ENCODE data around the gene PDE4D.

The PDE4D gene

DNA sequence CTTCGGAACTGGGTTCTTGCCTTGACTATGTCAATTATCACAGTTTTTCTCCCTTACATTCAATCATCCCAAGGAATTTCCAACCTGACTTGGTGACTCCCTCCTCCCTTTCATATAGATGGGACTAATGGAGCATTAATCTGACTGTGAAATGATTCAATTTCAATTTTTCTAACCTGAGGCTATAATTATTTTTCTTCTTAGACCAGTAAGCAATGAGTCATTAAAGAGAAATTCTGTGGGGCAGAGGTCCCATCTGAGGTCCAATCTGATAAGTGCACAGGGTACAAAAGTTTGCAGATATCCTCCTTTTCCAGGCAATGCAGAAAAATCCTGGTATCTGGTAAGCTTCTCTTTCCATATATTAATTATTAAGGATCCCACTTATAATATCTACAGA, 18.9 kb downstream of the PDE4D start:
- no peaks in the 10 kb centered on the region for H3K4me1 ChIP-seq (ENCODE audit: insufficient read depth, low read length)
- H3K27ac ChIP-seq (ENCODE audit: low read depth, low read length), result no peak overlapping the region

DNA sequence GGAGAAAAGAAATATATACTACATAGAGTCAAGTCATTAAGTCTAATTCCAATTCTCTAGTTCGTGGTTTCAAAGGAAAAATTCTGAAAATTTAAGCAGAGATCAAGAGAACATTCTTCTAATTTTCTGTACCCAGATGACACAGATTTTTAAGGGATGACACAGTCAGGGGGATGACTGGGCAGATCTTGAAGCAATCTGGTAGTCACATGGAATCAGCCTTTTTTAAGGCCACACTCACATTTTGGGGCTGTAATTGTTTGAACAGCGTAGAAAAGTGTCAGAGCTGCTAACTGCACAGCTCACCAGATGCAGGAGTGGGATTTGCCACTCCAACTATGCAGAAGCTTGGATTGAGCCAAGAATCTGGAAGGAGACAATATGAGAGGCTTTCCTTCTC, 20.4 kb downstream of the PDE4D start:
- Histone ChIP-seq H3K27me3 (ENCODE audit: control insufficient read depth in 1 of 2, insufficient read depth in 2 of 2, low read length in 2 of 2) (no peaks in the 10 kb centered on the region), H3K9me3 (ENCODE audit: low read length) (no peaks in the 10 kb centered on the region)

More for the DNA sequence above, 18.9 kb downstream of the PDE4D start:
- Histone ChIP-seq H3K36me3 (ENCODE audit: insufficient read depth, low read length) (no peaks in the 10 kb centered on the region), H3K9me3 (ENCODE audit: low read length) (no peaks in the 10 kb centered on the region), H3K4me3 (ENCODE audit: low read depth in 1 of 2, low read length in 2 of 2) (no peak overlapping the region), H3K27me3 (ENCODE audit: control insufficient read depth in 1 of 2, insufficient read depth in 2 of 2, low read length in 2 of 2) (no peaks in the 10 kb centered on the region), H3K9ac (ENCODE audit: low read length) (no peak overlapping the region)

DNA sequence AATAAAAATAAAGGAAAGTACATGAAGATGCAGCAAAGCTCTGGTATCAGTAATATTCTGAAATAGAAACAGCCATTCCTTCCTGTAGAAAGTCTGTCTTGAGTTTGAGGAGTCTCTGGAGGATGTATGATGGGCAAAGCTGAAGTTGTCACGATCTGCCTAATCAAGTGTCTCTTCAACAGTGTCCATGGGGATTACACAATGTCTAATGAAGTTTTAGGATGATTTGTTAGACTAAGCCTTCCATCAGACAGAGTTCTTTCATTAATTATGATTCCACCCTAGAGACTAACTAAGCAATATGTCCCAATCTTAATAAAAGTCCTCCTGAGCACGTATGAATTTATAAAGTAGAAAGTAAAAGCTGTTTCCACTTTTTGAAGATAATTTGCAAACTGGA, 26.9 kb downstream of the PDE4D start:
- Histone ChIP-seq H3K27ac (ENCODE audit: low read depth, low read length) (no peak overlapping the region), H3K27me3 (ENCODE audit: control insufficient read depth in 1 of 2, insufficient read depth in 2 of 2, low read length in 2 of 2) (no peaks in the 10 kb centered on the region), H3K4me1 (ENCODE audit: insufficient read depth, low read length) (no peaks in the 10 kb centered on the region)

More for the DNA sequence above, 20.4 kb downstream of the PDE4D start:
- Histone ChIP-seq H3K27ac (ENCODE audit: low read depth, low read length) (no peak overlapping the region), H3K4me3 (ENCODE audit: low read depth in 1 of 2, low read length in 2 of 2) (no peak overlapping the region), H3K36me3 (ENCODE audit: insufficient read depth, low read length) (no peaks in the 10 kb centered on the region), H3K4me1 (ENCODE audit: insufficient read depth, low read length) (no peaks in the 10 kb centered on the region), H3K9ac (ENCODE audit: low read length) (no peak overlapping the region)

DNA sequence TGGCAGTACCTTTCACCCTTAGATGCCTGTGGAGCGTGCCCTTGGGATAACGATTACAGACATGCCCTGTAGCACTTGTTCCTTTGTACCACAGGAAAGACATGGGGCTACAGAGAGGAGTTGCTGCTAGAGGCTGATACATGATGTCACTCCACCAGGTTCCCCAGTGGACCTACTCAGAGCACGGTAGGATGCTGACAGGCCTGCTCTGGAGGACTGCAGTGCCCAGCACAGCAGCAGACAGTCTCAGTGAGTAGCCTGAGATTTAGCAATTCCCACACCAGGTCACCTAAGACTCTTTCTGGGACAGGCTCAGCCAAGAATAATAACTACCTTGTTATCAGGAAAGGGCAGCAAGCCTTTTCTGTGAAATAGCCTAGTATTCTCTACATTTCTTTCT, 28.8 kb downstream of the PDE4D start:
- no peak overlapping the region for H3K4me3 ChIP-seq (ENCODE audit: low read depth in 1 of 2, low read length in 2 of 2)
- no peak overlapping the region for H3K9ac ChIP-seq (ENCODE audit: low read length)
- H3K4me1 ChIP-seq (ENCODE audit: insufficient read depth, low read length), result no peaks in the 10 kb centered on the region
- H3K27ac ChIP-seq (ENCODE audit: low read depth, low read length), result no peak overlapping the region
- no peaks in the 10 kb centered on the region for H3K36me3 ChIP-seq (ENCODE audit: insufficient read depth, low read length)
- no peaks in the 10 kb centered on the region for H3K9me3 ChIP-seq (ENCODE audit: low read length)
- no peaks in the 10 kb centered on the region for H3K27me3 ChIP-seq (ENCODE audit: control insufficient read depth in 1 of 2, insufficient read depth in 2 of 2, low read length in 2 of 2)

More for the DNA sequence above, 26.9 kb downstream of the PDE4D start:
- no peak overlapping the region for H3K4me3 ChIP-seq (ENCODE audit: low read depth in 1 of 2, low read length in 2 of 2)
- no peaks in the 10 kb centered on the region for H3K9me3 ChIP-seq (ENCODE audit: low read length)
- H3K9ac ChIP-seq (ENCODE audit: low read length), result no peak overlapping the region
- H3K36me3 ChIP-seq (ENCODE audit: insufficient read depth, low read length), result no peaks in the 10 kb centered on the region

DNA sequence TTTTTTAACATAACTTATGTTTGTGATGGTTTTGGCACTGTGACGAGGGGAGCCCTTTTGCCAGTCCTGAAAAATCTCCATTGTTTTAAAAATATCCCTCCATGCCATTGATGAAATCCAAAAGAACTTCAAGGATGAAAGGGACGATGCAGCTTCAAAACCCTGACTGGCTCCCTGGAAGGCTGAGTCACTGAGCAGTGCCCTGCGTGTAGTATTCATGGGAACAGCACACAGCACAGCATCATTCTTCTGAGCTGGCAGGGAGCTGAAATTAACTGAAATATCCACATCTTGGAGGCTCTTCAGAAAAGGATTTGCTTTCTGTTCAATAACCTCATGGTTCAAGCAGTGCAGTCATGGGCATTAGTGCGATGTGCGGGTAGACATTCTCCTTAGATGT, 29.7 kb downstream of the PDE4D start:
- no peaks in the 10 kb centered on the region for H3K4me1 ChIP-seq (ENCODE audit: insufficient read depth, low read length)
- H3K27me3 ChIP-seq (ENCODE audit: control insufficient read depth in 1 of 2, insufficient read depth in 2 of 2, low read length in 2 of 2), result no peaks in the 10 kb centered on the region
- no peaks in the 10 kb centered on the region for H3K36me3 ChIP-seq (ENCODE audit: insufficient read depth, low read length)
- no peaks in the 10 kb centered on the region for H3K9me3 ChIP-seq (ENCODE audit: low read length)
- H3K9ac ChIP-seq (ENCODE audit: low read length), result no peak overlapping the region
- no peak overlapping the region for H3K4me3 ChIP-seq (ENCODE audit: low read depth in 1 of 2, low read length in 2 of 2)
- no peak overlapping the region for H3K27ac ChIP-seq (ENCODE audit: low read depth, low read length)

DNA sequence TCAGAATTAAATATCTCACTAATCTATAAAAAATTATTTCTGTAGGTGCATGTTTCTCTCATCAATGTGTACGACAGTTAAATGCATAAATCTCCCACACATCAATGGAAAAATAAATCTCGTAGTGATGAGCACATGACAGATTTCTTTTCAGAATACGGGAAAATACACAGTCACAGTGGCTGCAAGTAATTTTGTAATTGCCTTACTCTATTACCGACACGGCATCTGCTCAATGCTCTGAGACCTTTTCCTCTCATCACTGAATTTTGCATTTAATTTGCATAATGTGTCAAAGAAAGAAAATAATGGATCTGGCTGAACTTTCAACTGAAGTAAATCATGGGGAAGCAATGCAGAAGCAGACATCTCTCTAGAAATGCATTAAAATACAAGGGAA, 37.2 kb downstream of the PDE4D start:
- Histone ChIP-seq H3K4me1 (ENCODE audit: insufficient read depth, low read length) (no peaks in the 10 kb centered on the region), H3K9ac (ENCODE audit: low read length) (no peak overlapping the region), H3K9me3 (ENCODE audit: low read length) (no peaks in the 10 kb centered on the region), H3K4me3 (ENCODE audit: low read depth in 1 of 2, low read length in 2 of 2) (no peak overlapping the region), H3K27ac (ENCODE audit: low read depth, low read length) (no peak overlapping the region), H3K36me3 (ENCODE audit: insufficient read depth, low read length) (no peaks in the 10 kb centered on the region), H3K27me3 (ENCODE audit: control insufficient read depth in 1 of 2, insufficient read depth in 2 of 2, low read length in 2 of 2) (no peaks in the 10 kb centered on the region)

DNA sequence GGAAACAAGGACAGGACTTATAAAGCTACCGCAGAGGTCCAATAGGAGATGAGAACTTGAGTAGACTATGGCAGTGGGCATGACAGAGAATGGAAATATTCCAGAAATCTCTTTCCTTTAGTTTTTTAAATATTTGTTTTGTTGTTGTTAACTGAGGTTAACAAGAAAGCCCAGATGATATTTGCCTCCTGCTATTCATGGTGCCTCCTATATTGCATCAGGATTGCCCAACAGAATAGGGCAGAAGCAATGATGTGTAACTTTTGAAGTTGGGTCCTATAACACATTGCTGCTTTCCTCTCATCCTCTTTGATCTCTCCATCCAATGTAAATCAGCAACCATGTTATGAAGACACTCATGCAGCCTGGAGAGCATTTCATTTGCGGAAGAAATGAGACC, 42.8 kb downstream of the PDE4D start:
- no peaks in the 10 kb centered on the region for H3K27me3 ChIP-seq (ENCODE audit: control insufficient read depth in 1 of 2, insufficient read depth in 2 of 2, low read length in 2 of 2)
- H3K9ac ChIP-seq (ENCODE audit: low read length), result no peak overlapping the region
- H3K27ac ChIP-seq (ENCODE audit: low read depth, low read length), result no peak overlapping the region
- no peaks in the 10 kb centered on the region for H3K9me3 ChIP-seq (ENCODE audit: low read length)
- H3K4me1 ChIP-seq (ENCODE audit: insufficient read depth, low read length), result no peaks in the 10 kb centered on the region
- no peak overlapping the region for H3K4me3 ChIP-seq (ENCODE audit: low read depth in 1 of 2, low read length in 2 of 2)
- H3K36me3 ChIP-seq (ENCODE audit: insufficient read depth, low read length), result no peaks in the 10 kb centered on the region

DNA sequence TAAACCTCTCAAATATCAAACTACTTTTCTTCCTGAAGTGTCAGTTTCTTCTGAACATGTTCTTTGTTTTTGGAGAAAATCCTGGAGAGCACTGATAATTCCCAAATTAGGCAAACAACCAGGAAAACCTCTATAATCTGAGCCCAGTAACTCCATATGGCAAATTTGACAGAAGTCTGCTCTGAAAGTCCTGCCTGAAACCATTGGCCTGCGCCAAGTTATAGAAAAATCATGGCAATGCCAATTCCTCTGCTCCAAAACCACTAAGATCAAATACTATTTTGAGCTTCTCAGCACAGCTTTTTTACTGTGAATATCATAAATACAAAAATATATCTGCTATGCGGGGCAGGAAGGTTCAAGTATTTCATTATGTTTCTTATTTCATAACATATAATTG, 45.9 kb downstream of the PDE4D start:
- no peak overlapping the region for H3K9ac ChIP-seq (ENCODE audit: low read length)
- no peaks in the 10 kb centered on the region for H3K9me3 ChIP-seq (ENCODE audit: low read length)
- H3K4me3 ChIP-seq (ENCODE audit: low read depth in 1 of 2, low read length in 2 of 2), result no peak overlapping the region
- no peaks in the 10 kb centered on the region for H3K4me1 ChIP-seq (ENCODE audit: insufficient read depth, low read length)
- H3K27me3 ChIP-seq (ENCODE audit: control insufficient read depth in 1 of 2, insufficient read depth in 2 of 2, low read length in 2 of 2), result no peaks in the 10 kb centered on the region
- no peak overlapping the region for H3K27ac ChIP-seq (ENCODE audit: low read depth, low read length)
- H3K36me3 ChIP-seq (ENCODE audit: insufficient read depth, low read length), result no peaks in the 10 kb centered on the region

DNA sequence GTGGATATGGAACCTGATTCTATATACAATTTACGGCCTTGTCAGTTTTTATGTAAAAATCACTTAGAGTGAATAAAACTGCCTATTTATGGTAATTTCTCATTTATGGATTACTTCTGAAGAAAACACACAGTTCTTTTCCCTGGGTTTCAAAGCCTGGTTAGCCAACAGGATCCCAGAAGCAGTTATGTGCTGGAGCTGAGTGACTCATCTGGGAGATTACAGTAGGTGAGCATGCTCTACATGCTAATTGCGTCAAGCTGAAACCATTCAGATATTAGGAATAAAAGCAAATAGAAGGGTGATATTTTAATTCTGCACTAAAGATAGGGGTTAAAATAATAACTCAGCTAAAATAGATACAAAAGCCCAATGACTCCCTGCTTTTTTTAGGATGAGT, 47.8 kb downstream of the PDE4D start:
- H3K27me3 ChIP-seq (ENCODE audit: control insufficient read depth in 1 of 2, insufficient read depth in 2 of 2, low read length in 2 of 2), result no peaks in the 10 kb centered on the region
- no peak overlapping the region for H3K27ac ChIP-seq (ENCODE audit: low read depth, low read length)
- H3K9ac ChIP-seq (ENCODE audit: low read length), result no peak overlapping the region
- no peaks in the 10 kb centered on the region for H3K9me3 ChIP-seq (ENCODE audit: low read length)
- H3K4me1 ChIP-seq (ENCODE audit: insufficient read depth, low read length), result no peaks in the 10 kb centered on the region
- no peak overlapping the region for H3K4me3 ChIP-seq (ENCODE audit: low read depth in 1 of 2, low read length in 2 of 2)
- H3K36me3 ChIP-seq (ENCODE audit: insufficient read depth, low read length), result no peaks in the 10 kb centered on the region

DNA sequence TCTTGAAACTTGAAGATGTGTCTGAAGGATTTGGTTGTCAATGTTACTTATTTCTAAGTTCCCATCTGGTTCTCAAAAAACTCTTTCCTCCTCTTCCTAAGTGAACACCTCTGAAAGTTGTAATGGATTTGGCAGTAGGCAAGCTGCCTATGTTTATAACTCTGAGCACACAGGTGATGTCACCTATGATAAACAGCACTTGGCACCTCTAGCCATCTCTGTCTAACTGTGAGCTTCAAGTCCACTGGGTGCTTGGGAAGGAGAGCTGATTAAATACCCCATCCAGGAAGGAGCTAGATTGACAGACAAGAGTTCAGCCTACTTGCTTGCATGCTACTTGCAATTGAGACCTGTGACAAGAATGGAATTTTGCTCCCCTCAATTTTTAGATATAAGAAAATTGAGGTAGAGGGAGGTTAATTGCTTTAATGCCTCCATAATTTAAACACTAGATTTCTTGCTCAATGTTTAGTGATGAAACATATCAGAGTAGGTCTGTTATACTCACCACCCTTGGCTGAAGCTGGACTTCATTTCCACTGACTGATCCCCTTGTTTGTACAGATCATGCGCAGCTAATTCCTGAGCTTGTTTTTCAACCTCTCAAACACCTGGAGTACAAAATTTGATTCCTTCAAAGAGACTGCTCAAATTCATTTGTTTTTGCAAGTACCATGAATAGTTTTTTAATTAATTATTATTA, 49.9 kb downstream of the PDE4D start:
- Histone ChIP-seq H3K27me3 (ENCODE audit: control insufficient read depth in 1 of 2, insufficient read depth in 2 of 2, low read length in 2 of 2) (no peaks in the 10 kb centered on the region), H3K27ac (ENCODE audit: low read depth, low read length) (no peak overlapping the region), H3K4me1 (ENCODE audit: insufficient read depth, low read length) (no peaks in the 10 kb centered on the region), H3K4me3 (ENCODE audit: low read depth in 1 of 2, low read length in 2 of 2) (no peak overlapping the region), H3K36me3 (ENCODE audit: insufficient read depth, low read length) (no peaks in the 10 kb centered on the region), H3K9ac (ENCODE audit: low read length) (no peak overlapping the region), H3K9me3 (ENCODE audit: low read length) (no peaks in the 10 kb centered on the region)

DNA sequence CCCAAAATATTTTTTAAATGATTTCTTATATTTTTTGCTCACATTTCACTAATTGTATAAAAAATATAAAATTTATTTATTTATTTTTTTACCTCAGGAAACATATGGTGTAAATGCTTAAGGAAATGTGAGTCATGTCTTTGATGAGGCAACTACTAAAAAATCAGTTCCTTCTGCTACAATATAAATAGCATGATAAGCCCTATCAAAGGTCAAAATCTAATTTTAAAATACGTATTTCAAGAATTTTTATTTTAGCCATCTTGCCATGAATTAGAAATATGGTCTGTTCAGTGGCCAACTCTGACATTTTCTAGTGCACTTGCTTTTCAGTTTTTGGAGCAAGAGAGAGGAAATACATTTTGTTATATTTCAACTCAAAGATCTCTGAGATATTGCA, 50.5 kb downstream of the PDE4D start:
- no peaks in the 10 kb centered on the region for H3K4me1 ChIP-seq (ENCODE audit: insufficient read depth, low read length)
- no peaks in the 10 kb centered on the region for H3K36me3 ChIP-seq (ENCODE audit: insufficient read depth, low read length)
- H3K27ac ChIP-seq (ENCODE audit: low read depth, low read length), result no peak overlapping the region
- H3K9me3 ChIP-seq (ENCODE audit: low read length), result no peaks in the 10 kb centered on the region
- no peak overlapping the region for H3K4me3 ChIP-seq (ENCODE audit: low read depth in 1 of 2, low read length in 2 of 2)
- no peaks in the 10 kb centered on the region for H3K27me3 ChIP-seq (ENCODE audit: control insufficient read depth in 1 of 2, insufficient read depth in 2 of 2, low read length in 2 of 2)
- no peak overlapping the region for H3K9ac ChIP-seq (ENCODE audit: low read length)

DNA sequence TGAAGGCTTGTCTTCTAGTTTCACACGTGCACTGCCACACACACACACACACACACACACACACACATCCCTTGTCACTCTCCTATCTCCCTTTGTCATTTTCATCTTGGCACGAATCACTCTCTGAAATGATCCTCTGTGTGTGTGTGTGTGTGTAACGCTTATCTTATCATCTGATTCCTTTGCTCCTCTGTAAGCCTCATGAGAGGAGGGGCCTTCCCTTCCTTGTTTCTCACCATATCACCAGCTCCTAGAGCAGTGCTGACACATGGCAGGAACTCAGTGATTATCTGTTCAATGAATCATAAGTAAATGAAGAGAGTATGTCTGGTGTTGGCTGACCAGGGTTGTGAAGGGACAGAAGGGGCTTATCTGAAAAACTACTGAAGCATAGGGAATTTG, 53.3 kb downstream of the PDE4D start:
- no peaks in the 10 kb centered on the region for H3K36me3 ChIP-seq (ENCODE audit: insufficient read depth, low read length)
- H3K27me3 ChIP-seq (ENCODE audit: control insufficient read depth in 1 of 2, insufficient read depth in 2 of 2, low read length in 2 of 2), result no peaks in the 10 kb centered on the region
- no peak overlapping the region for H3K4me3 ChIP-seq (ENCODE audit: low read depth in 1 of 2, low read length in 2 of 2)
- no peak overlapping the region for H3K9ac ChIP-seq (ENCODE audit: low read length)
- H3K27ac ChIP-seq (ENCODE audit: low read depth, low read length), result no peak overlapping the region
- no peaks in the 10 kb centered on the region for H3K9me3 ChIP-seq (ENCODE audit: low read length)
- H3K4me1 ChIP-seq (ENCODE audit: insufficient read depth, low read length), result no peaks in the 10 kb centered on the region

All from muscle layer of colon (tissue), 2 donors.